ENCODE results near the gene ARL4A.
"Not testable (repeated sequence)": the region's sequence is repeated elsewhere in the genome, so short reads cannot be mapped to it uniquely, and the experiment has no call there.

Gene ARL4A

GRCh38 chr7:12670000-12670729 lies 17.3 kb upstream of the ARL4A start:
- DNase-seq, result no peak

DNA sequence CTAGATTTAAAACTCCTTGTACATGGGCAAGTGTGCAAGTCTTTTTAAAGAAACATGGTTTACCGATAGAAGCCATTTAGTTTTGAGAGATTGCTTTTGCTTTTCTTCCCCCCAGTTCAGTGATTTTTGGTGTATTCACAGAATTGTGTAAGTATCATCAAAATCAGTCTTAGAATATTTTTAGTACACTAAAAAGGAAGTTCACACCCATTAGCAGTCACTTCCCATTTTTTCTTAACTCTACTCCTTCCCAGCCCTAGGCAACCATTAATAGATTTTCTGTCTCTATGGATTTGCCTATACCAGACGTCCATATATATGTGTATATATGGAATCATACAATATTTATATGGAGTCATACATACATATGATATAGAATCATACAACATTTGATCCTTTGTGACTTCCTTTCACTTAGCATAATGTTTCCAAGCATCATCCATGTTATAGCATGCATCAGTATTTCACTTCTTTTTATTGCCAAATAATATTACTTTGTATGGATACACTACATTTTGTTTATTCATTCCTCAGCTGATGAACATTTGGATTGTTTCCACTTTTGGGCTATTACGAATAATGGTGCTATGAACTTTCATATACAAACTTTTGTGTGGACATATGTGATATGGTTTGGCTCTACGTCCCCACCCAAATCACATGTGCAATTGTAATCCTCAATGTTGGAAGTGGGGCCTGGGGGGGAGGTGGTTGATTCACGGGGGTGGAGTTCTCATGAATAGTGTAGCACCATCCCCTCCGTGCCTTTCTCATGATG lies 16.5 kb upstream of the ARL4A start:
- no peak for DNase-seq

DNA sequence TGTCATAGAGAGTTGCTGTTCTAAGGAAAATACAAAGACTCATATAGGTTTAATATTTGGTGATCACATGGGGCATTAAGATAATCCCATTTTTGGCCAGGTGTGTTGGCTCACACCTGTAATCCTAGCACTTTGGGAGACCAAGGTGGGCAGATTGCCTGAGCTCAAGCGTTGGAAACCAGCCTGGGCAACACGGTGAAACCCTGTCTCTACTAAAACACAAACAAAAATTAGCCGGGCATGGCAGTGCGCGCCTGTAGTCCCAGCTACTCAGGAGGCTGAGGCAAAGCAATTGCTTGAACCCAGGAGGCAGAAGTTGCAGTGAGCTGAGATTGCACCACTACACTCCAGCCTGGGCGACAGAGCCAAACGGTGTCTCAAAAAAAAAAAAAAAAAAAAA lies 14.0 kb upstream of the ARL4A start:
- DNase-seq, result not testable (repeated sequence)

- no peak for DNase-seq
These were observed 13.4 kb upstream of the ARL4A start for GRCh38 chr7:12674053-12674452.

- no peak for DNase-seq
These were observed 12.6 kb upstream of the ARL4A start for GRCh38 chr7:12674861-12675260.

DNA sequence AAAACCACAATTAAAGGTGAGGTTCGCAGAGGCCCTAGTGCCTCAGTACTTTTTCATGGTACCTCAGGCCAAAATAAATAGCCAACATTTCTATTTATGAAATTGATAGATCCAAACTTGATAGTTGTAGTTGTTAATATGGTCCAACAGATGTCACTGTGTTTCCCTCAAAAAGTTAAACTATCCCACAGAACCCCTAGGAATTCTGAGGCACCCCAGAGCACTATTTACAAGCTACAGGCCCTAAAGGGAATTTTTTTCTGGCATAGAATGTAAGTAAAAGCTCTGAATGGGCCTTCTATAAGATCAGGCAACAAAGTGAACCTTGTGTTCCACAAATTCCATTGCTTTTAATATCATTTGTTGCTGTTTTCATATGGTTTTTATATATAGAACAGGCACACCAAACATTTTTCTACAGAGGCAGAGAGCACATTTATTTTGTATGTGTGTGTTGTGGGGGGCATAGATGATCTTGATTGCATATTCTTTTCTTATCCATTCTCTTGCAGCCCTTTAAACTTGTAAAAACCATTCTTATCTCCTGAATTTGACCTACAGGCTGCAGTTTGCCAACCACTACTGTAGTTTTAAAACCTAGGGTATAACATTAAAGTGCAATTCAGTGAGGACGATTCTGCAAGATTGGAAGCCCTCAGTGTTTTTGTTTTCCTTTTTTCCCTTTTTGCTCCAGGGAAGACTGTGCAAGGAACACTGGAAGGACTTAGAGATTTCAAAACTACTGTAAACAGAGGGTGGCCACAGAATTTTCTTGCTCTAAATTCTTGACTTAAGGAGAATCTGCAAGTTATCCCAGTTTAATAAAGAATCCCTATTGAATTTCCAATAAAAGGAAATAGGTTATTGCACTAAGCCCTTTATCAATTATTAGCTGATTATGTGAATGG lies 3.5 kb upstream of the ARL4A start:
- DNase-seq, result peak in 2 of 51 donors; percentile 3 to 29

DNA sequence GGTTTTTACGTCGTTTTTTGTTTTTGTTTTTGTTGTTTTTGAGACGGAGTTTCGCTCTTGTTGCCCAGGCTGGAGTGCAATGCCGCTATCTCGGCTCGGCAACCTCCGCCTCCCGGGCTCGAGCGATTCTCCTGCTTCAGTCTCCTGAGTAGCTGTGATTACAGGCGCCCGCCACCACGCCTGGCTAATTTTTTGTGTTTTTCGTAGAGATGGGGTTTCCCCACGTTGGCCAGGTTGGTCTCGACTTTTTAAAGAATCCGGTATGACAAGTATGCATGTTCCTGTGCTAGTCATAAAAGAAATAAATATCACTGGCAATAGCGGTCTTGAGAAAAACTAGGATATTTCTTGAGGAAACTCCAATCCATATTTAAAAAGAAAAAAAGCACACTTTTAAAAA lies 2.7 kb upstream of the ARL4A start:
- peak in 1 of 51 donors; percentile 1 for DNase-seq

DNA sequence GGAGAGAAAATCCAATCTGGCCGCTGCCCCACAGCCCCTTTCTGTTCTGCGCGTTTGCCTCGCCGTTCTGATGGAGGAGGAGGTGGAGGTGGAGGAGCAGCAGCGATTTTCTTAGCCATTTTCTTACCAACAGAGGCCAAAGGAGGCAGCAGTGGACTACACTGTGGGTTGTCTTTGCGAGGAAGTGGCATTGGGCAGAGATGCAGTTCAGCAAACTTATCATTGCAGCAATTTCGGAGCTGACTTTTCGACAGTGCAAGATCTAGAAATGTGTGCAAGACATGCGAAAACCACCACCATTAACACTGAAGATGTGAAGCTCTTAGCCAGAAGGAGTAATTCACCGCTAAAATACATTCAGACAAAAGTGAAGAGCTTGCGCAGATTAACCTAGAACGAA lies 1.9 kb upstream of the ARL4A start:
- peak in 28 of 51 donors; percentile 1 to 33 (median 8) for DNase-seq

- peak; percentile 38 to 90 (median 77) for DNase-seq
These were observed 1.1 kb upstream of the ARL4A start for GRCh38 chr7:12686234-12686890.

GRCh38 chr7:12687718-12688171 lies 312 bp downstream of the ARL4A start:
- DNase-seq, result no peak

- DNase-seq, result not testable (repeated sequence)
These were observed 1.2 kb downstream of the ARL4A start for GRCh38 chr7:12688485-12689170.

- no peak for DNase-seq
These were observed 2.0 kb downstream of the ARL4A start for GRCh38 chr7:12689451-12689850.

DNA sequence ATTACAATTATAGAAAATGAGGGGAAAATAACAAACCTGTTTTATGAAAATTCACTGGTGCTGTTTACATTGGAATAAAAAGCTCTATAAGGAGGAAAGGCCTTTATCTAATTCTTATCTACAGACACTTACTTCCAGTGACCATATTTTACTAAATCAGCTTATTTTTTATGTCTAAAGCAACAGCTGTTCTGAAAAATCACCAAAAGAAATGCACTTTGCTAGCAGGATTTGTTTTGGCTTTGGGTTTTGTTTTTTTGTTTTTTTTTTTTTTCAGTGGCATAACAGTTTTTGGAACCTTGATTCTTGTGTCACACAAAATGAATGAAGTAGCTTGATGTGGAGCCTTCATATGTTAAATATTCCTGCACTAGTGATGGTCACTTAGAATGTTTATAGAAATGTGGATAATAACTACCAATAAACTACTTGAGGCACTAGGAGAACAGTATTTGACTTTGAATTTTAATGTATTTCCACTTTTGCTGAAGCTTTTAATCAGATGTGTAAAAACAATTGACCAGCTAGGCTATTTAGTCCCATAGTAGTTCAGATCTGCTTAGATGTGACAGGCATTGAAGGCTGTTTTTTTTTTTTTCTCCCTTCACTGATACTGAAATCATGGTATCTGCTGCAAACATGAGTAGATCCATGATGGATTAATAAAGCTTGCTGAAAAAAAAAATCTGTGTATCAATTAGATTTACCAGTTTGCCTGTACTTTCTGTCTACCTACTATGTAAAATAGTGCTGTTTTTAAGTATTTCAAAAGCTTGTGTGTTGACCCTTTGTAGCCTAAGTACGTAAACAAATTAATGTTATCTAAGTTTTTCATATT lies 2.8 kb downstream of the ARL4A start:
- DNase-seq, result no peak

GRCh38 chr7:12691388-12691787 lies 4.0 kb downstream of the ARL4A start:
- DNase-seq, result not testable (repeated sequence)

DNA sequence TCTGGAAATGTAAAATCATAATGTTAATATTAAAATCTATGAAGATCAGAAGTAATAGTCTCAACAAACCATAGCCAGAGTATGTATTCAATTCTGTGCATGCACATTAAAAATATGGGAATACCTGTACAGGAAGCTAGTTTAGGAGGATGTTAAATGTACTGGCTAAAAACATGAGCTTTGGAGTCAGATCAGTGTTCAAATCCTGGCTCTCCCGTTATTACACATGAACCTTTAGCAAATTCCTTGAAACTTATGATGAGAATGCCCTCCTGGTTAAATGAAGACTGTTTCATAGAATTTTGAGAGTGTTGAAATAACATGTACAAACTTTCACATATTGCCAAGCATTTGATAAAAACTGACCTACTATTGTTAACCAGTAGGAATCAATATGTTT lies 4.6 kb downstream of the ARL4A start:
- DNase-seq, result no peak

- DNase-seq, result no peak
These were observed 5.2 kb downstream of the ARL4A start for GRCh38 chr7:12692479-12693259.

DNA sequence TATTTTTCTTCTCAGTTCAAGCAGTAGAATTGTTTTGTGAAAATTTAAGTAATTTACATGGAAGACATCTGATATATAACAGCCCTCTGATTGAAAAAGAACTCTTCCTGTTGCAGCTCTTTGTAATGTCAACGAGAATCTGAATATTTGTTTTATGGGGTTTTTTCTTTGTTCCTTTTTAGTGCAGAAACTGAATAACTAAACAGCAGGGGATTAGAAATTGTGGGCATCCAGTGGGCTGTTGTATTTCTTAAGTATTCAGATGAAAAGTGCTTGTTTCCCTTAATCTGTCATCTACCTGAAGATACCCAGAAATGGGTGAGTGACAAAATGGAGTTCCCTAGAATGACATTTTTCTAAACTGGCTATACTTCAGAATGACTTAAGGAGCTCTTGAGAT lies 7.4 kb downstream of the ARL4A start:
- DNase-seq, result no peak

DNA sequence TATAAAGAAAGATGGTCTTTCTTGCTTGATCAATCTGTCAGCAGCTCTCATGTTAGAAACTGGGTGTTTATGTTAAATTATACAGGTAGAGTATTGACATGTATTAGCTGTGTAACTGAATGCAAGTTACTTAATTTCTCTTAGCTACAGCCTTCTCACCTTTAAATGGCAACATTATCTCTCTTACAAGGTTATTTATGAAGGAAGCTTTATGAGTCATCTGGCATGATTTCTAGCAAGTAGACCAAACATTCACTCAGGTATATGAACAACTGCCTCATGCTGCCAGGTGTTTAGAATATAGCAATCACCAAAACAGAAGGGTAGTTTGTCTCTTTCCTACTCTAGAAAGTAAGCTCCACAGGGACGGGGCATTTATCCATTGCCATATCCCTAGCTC lies 8.5 kb downstream of the ARL4A start:
- no peak for DNase-seq

- DNase-seq, result no peak
These were observed 11.9 kb downstream of the ARL4A start for GRCh38 chr7:12699299-12699698.

All from hypothalamus (tissue), 51 donors.